ENCODE results near the gene MYCBP2.
A peak's percentile ranks its signal among the peaks of the same experiment; 100 is the strongest.

GRCh38 chr13:77143431-77143830, 183.5 kb downstream of the MYCBP2 start:
- TF ChIP-seq POLR2AphosphoS5 (IDR thresholded peaks at IDR 0.05; ENCODE audit: insufficient read depth in 1 of 2, low read depth in 1 of 2) (peak in 1 of 2 donors; percentile 28), CTCF (IDR thresholded peaks at IDR 0.05) (no peak)

All from vagina (tissue), 2 donors.